Liver (tissue), 9 donors: ENCODE measurements around the gene ANXA7. TPM values are rescaled to one million over a fixed set of nuclear protein-coding genes. Genes with fewer than 3 reads are reported as not detected.

Source experiments
- DNase-seq: peaks from one replicate; pipeline ENCODE4 v3.0.0-alpha.2; 2017; ENCODE audit warnings: low spot score
- H3K27ac ChIP-seq, 2 donors: one replicate each; pipeline ENCODE4 v1.7.0; 2013; ENCODE audit warnings: inconsistent platforms in 2 of 2, low read length in 2 of 2, control low read depth in 1 of 2, low read depth in 1 of 2, mild to moderate bottlenecking in 1 of 2
- H3K27me3 ChIP-seq, 4 donors: one replicate each; pipeline versions ENCODE4 v1.6.1 to v1.7.0; 2013; ENCODE audit warnings: low read length in 3 of 4, inconsistent platforms in 1 of 4, mild to moderate bottlenecking in 1 of 4, moderate library complexity in 1 of 4; ENCODE audit not compliant: control insufficient read depth in 4 of 4, insufficient read depth in 4 of 4
- H3K36me3 ChIP-seq, 4 donors: one replicate each; pipeline versions ENCODE4 v1.6.1 to v1.7.0; 2013; ENCODE audit warnings: low read length in 3 of 4, mild to moderate bottlenecking in 3 of 4, low read depth in 1 of 4, moderate library complexity in 1 of 4; ENCODE audit not compliant: control insufficient read depth in 4 of 4, insufficient read depth in 3 of 4
- H3K4me1 ChIP-seq, 4 donors: one replicate each; pipeline versions ENCODE4 v1.6.1 to v1.7.0; 2013; ENCODE audit warnings: low read length in 3 of 4, mild to moderate bottlenecking in 3 of 4, moderate library complexity in 1 of 4; ENCODE audit not compliant: control insufficient read depth in 4 of 4, insufficient read depth in 4 of 4
- H3K4me3 ChIP-seq, 3 donors: one replicate each; pipeline versions ENCODE4 v1.6.1 to v1.7.0; 2013; ENCODE audit warnings: low read length in 3 of 3, control low read depth in 1 of 3, low read depth in 1 of 3, mild to moderate bottlenecking in 1 of 3
- H3K9ac ChIP-seq, 2 donors: one replicate each; pipeline ENCODE4 v1.7.0; 2013; ENCODE audit warnings: low read length in 2 of 2, mild to moderate bottlenecking in 2 of 2, moderate library complexity in 2 of 2, control low read depth in 1 of 2, low read depth in 1 of 2
- H3K9me3 ChIP-seq, 4 donors: one replicate each; pipeline versions ENCODE4 v1.6.1 to v1.7.0; 2013; ENCODE audit warnings: low read length in 3 of 4; ENCODE audit not compliant: control insufficient read depth in 4 of 4
- EGR1 ChIP-seq, 2 donors: IDR thresholded peaks; 2 replicates each; pipeline ENCODE4 v1.6.1; 2016 to 2018; ENCODE audit warnings: antibody characterized with exemption in 2 of 2, low read depth in 2 of 2
- FOXA1 ChIP-seq: IDR thresholded peaks from 2 replicates; pipeline ENCODE4 v1.6.1; 2016; ENCODE audit warnings: antibody characterized with exemption
- FOXA2 ChIP-seq: IDR thresholded peaks from 2 replicates; pipeline ENCODE4 v1.6.1; 2016; ENCODE audit warnings: antibody characterized with exemption
- GABPA ChIP-seq, 2 donors: IDR thresholded peaks in 1 of 2; conservative IDR thresholded peaks in 1 of 2; 2 replicates each; pipeline ENCODE4 v1.6.1; 2016; ENCODE audit warnings: antibody characterized with exemption in 2 of 2, mild to moderate bottlenecking in 1 of 2, moderate library complexity in 1 of 2
- HNF4A ChIP-seq, 2 donors: conservative IDR thresholded peaks; 2 replicates each; pipeline ENCODE4 v1.6.1; 2016; ENCODE audit warnings: antibody characterized with exemption in 2 of 2, mild to moderate bottlenecking in 2 of 2
- HNF4G ChIP-seq: IDR thresholded peaks from 2 replicates; pipeline ENCODE4 v1.6.1; 2016; ENCODE audit warnings: antibody characterized with exemption
- JUND ChIP-seq, 2 donors: IDR thresholded peaks; 2 replicates each; pipeline ENCODE4 v1.6.1; 2016; ENCODE audit warnings: antibody characterized with exemption in 2 of 2
- RXRA ChIP-seq, 2 donors: IDR thresholded peaks; 2 replicates each; pipeline ENCODE4 v1.6.1; 2017 to 2018; ENCODE audit warnings: antibody characterized with exemption in 2 of 2, mild to moderate bottlenecking in 1 of 2
- TAF1 ChIP-seq: conservative IDR thresholded peaks from 2 replicates; pipeline ENCODE4 v1.6.1; 2016; ENCODE audit warnings: antibody characterized with exemption, mild to moderate bottlenecking
- YY1 ChIP-seq: IDR thresholded peaks from 2 replicates; pipeline ENCODE4 v1.6.1; 2016; ENCODE audit warnings: antibody characterized with exemption, mild to moderate bottlenecking
- WGBS: extraction: QIAGEN DNeasy Blood & Tissue Kit; methylation state at CpG from one replicate; pipeline ENCODE4 v1.1.7; 2013; 5-methylcytosine and 5-hydroxymethylcytosine counted together
- polyA plus RNA-seq, 2 donors: library from polyadenylated mRNA; stranded (reverse) in 1 of 2; unstranded in 1 of 2; fragments of 200-250 nt in 1 of 2; fragments of >200 nt in 1 of 2; fragmentation: Nextera tagmentation in 1 of 2; extraction: Ambion mirVana in 1 of 2; gene quantifications; one replicate each; pipeline versions ENCODE4 v1.2.1 to v1.2.3, GENCODE V29; 2013 to 2015
- total RNA-seq, 2 donors: library from RNA; depleted of rRNA; stranded (reverse); fragments of >200 nt; gene quantifications; one replicate each; pipeline ENCODE4 v1.2.3, GENCODE V29; 2014
- TF ChIP-seq, protein P1 (sequence below): fragments of 150-350 bp; IDR thresholded peaks from 2 replicates; pipeline ENCODE4 v1.5.1; 2017; ENCODE audit warnings: improper control_type of control experiment, low read depth, low read length; ENCODE audit not compliant: missing input control
- TF ChIP-seq, protein P2 (sequence below): IDR thresholded peaks from 2 replicates; pipeline ENCODE4 v1.6.1; 2016; ENCODE audit warnings: antibody characterized with exemption, mild to moderate bottlenecking
- TF ChIP-seq, protein P3 (sequence below): IDR thresholded peaks from 2 replicates; pipeline ENCODE4 v1.6.1; 2016; ENCODE audit warnings: antibody characterized with exemption
- donor health status: healthy.
- donor health status: healthy.
- donor health status: healthy.
- donor health status: healthy.
- donor health status: healthy.

Gene ANXA7
- total and polyA plus RNA-seq, 4 donors = 71.6 to 93.4 (median 90.0) TPM

DNA sequence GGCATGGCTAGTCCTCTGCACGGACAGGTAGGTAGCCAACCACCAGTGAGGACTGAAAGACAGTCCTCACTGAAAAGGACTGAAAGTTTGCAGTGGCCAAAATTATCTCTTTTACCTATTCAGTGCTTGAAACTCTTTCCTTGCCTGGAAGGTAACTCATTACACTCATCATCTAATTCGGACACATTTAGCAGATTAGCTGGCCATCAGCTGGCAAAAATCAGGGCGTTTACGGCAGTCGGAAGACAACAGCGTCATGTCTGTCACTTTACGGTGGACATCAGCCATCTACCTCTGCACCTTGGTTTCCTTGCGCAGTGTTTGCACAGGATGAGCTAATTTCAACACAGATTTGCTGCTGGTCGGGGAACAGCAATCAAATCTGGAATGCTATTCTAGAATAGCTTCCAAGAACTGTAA lies 740 bp downstream of the ANXA7 start (continued):
- TF ChIP-seq, protein P1, sequence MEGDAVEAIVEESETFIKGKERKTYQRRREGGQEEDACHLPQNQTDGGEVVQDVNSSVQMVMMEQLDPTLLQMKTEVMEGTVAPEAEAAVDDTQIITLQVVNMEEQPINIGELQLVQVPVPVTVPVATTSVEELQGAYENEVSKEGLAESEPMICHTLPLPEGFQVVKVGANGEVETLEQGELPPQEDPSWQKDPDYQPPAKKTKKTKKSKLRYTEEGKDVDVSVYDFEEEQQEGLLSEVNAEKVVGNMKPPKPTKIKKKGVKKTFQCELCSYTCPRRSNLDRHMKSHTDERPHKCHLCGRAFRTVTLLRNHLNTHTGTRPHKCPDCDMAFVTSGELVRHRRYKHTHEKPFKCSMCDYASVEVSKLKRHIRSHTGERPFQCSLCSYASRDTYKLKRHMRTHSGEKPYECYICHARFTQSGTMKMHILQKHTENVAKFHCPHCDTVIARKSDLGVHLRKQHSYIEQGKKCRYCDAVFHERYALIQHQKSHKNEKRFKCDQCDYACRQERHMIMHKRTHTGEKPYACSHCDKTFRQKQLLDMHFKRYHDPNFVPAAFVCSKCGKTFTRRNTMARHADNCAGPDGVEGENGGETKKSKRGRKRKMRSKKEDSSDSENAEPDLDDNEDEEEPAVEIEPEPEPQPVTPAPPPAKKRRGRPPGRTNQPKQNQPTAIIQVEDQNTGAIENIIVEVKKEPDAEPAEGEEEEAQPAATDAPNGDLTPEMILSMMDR = no peak
- TF ChIP-seq, protein P2, sequence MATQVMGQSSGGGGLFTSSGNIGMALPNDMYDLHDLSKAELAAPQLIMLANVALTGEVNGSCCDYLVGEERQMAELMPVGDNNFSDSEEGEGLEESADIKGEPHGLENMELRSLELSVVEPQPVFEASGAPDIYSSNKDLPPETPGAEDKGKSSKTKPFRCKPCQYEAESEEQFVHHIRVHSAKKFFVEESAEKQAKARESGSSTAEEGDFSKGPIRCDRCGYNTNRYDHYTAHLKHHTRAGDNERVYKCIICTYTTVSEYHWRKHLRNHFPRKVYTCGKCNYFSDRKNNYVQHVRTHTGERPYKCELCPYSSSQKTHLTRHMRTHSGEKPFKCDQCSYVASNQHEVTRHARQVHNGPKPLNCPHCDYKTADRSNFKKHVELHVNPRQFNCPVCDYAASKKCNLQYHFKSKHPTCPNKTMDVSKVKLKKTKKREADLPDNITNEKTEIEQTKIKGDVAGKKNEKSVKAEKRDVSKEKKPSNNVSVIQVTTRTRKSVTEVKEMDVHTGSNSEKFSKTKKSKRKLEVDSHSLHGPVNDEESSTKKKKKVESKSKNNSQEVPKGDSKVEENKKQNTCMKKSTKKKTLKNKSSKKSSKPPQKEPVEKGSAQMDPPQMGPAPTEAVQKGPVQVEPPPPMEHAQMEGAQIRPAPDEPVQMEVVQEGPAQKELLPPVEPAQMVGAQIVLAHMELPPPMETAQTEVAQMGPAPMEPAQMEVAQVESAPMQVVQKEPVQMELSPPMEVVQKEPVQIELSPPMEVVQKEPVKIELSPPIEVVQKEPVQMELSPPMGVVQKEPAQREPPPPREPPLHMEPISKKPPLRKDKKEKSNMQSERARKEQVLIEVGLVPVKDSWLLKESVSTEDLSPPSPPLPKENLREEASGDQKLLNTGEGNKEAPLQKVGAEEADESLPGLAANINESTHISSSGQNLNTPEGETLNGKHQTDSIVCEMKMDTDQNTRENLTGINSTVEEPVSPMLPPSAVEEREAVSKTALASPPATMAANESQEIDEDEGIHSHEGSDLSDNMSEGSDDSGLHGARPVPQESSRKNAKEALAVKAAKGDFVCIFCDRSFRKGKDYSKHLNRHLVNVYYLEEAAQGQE = no peak
- TF ChIP-seq FOXA2 (peak; percentile 42), HNF4A (conservative IDR thresholded peaks at IDR 0.05) (peak; percentile 47 to 48), YY1 (peak; percentile 44)

DNA sequence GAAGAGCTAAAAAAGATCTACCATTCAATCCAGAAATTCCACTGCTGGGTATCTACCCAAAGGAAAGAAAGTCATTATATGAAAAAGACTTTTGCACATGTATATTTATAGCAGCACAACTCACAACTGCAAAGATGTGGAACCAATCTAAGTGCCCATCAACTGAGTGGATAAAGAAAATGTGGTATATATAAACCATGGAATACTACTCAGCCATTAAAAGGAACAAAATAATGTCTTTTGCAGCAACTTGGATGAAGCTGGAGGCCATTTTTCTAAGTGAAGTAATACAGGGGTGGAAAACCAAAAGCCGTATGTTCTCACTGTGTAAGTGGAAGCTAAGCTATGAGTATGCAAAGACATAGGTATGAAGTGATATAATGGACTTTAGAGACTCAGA lies 3.0 kb downstream of the ANXA7 start:
- TF ChIP-seq HNF4G (no peak), FOXA2 (no peak), RXRA (IDR thresholded peaks at IDR 0.05) (no peak), GABPA (IDR thresholded peaks at IDR 0.05 in 1 of 2, conservative IDR thresholded peaks at IDR 0.05 in 1 of 2) (no peak), FOXA1 (no peak), TAF1 (no peak), EGR1 (IDR thresholded peaks at IDR 0.05; ENCODE audit: low read depth in 2 of 2) (no peak)
- TF ChIP-seq, protein P3, sequence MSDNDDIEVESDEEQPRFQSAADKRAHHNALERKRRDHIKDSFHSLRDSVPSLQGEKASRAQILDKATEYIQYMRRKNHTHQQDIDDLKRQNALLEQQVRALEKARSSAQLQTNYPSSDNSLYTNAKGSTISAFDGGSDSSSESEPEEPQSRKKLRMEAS = no peak
- H3K27me3 ChIP-seq = no peaks in the 10 kb centered on the region
- DNase-seq = no peak
- peaks cover 8 to 16% (median 13%) of the 10 kb centered on the region in 4 donors for H3K4me1 ChIP-seq
- H3K36me3 ChIP-seq = peaks cover 0 to 3% (median under 1%) of the 10 kb centered on the region in 4 donors
- 95% methylated on average over 1 of the region's 1 CpG for WGBS
- no peaks in the 10 kb centered on the region for H3K9me3 ChIP-seq
- no peak overlapping the region for H3K27ac ChIP-seq
- no peak overlapping the region for H3K9ac ChIP-seq
- H3K4me3 ChIP-seq = no peak overlapping the region

DNA sequence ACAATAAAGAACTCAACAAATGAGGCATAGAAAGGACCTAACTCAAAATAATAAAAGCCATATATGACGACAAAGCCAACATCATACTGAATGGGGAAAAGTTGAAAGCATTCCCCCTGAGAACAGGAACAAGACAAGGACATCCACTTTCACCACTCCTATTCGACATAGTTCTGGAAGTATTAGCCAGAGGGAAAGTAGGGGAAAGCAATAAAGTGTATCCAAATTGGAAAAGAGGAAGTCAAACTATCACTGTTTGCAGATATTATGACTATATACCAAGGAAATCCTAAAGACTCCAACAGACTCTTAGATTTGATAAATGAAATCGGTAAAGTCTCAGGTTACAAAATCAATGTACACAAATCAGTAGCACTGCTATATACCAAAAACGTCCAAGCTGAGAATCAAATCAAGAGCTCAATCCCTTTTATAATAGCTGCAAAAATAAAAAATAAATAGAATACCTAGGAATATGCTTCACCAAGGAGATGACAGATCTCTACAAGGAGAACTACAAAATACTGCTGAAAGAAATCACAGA lies 4.8 kb downstream of the ANXA7 start:
- Histone ChIP-seq H3K4me3 (no peak overlapping the region), H3K4me1 (peaks cover 5 to 11% (median 9%) of the 10 kb centered on the region in 4 donors), H3K27me3 (no peaks in the 10 kb centered on the region), H3K27ac (no peak overlapping the region), H3K36me3 (peaks cover 0 to 3% (median under 1%) of the 10 kb centered on the region in 4 donors), H3K9me3 (no peaks in the 10 kb centered on the region), H3K9ac (no peak overlapping the region)
- DNase-seq = no peak
- TF ChIP-seq EGR1 (IDR thresholded peaks at IDR 0.05; ENCODE audit: low read depth in 2 of 2) = no peak
- TF ChIP-seq JUND (IDR thresholded peaks at IDR 0.05) = no peak
- no peak for TF ChIP-seq GABPA (IDR thresholded peaks at IDR 0.05 in 1 of 2, conservative IDR thresholded peaks at IDR 0.05 in 1 of 2)
- no peak for TF ChIP-seq HNF4G
- no peak for TF ChIP-seq YY1
- TF ChIP-seq RXRA (IDR thresholded peaks at IDR 0.05) = no peak
- TF ChIP-seq, protein P1 = no peak
- 77% methylated on average over 4 of the region's 4 CpGs for WGBS
